NCI-H510A (cell line): ENCODE measurements around the gene CCDC13.
A peak's percentile ranks its signal among the peaks of the same experiment; 100 is the strongest.

Experiments used
- DNase-seq: peaks from one replicate; lab custom pipeline; 2025; lab: John Stamatoyannopoulos, UW

CCDC13 gene

GRCh38 chr3:42752441-42752840 is 20.6 kb downstream of the CCDC13 start:
- no peak for DNase-seq

- DNase-seq: no peak
These were observed 21.4 kb downstream of the CCDC13 start for GRCh38 chr3:42751609-42752008.

GRCh38 chr3:42750834-42751233 is 22.2 kb downstream of the CCDC13 start:
- no peak for DNase-seq

GRCh38 chr3:42749753-42750231 is 23.3 kb downstream of the CCDC13 start:
- DNase-seq: no peak

GRCh38 chr3:42749025-42749752 is 23.9 kb downstream of the CCDC13 start:
- DNase-seq: no peak

- no peak for DNase-seq
These were observed 25.5 kb downstream of the CCDC13 start for GRCh38 chr3:42747581-42747980.

GRCh38 chr3:42746455-42747450 is 26.3 kb downstream of the CCDC13 start:
- DNase-seq: no peak

GRCh38 chr3:42745776-42746454 is 27.1 kb downstream of the CCDC13 start:
- no peak for DNase-seq

- DNase-seq: no peak
These were observed 27.7 kb downstream of the CCDC13 start for GRCh38 chr3:42745291-42745745.

GRCh38 chr3:42743204-42743995 is 29.7 kb downstream of the CCDC13 start:
- DNase-seq: no peak

- DNase-seq: no peak
These were observed 30.4 kb downstream of the CCDC13 start for GRCh38 chr3:42742688-42743087.

- DNase-seq: no peak
These were observed 30.8 kb downstream of the CCDC13 start for GRCh38 chr3:42742259-42742658.

GRCh38 chr3:42741796-42742195 is 31.3 kb downstream of the CCDC13 start:
- DNase-seq: no peak

GRCh38 chr3:42739401-42740158 is 33.5 kb downstream of the CCDC13 start:
- no peak for DNase-seq

GRCh38 chr3:42736531-42736930 is 36.5 kb downstream of the CCDC13 start:
- no peak for DNase-seq

- DNase-seq: no peak
These were observed 37.0 kb downstream of the CCDC13 start for GRCh38 chr3:42736081-42736480.

GRCh38 chr3:42735615-42736014 is 37.4 kb downstream of the CCDC13 start:
- DNase-seq: no peak

GRCh38 chr3:42735019-42735418 is 38.0 kb downstream of the CCDC13 start:
- peak; percentile 61 for DNase-seq

- DNase-seq: no peak
These were observed 38.7 kb downstream of the CCDC13 start for GRCh38 chr3:42734263-42734860.
